ENCODE measurements around the gene FIBP.

DNA sequence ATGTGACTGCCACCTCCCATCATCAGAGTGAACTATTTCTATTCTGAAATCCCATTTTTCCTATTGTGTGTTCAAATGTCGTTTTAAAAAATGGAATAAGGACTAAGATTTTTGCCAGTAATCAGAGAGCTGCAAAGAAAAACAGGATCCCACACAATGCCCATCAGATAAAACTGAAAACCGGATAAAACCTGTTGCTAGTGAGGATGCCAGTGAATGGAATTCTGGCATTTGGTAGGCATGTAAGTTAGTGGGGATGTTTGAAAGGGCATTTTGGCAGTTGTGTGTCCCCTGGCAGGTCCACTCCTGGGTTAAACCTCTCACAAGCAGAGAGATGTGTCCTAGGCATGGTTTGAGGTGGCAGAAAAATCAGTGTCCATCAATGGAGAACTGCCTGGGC lies 37.1 kb upstream of the FIBP start:
- TF ChIP-seq, protein P1, sequence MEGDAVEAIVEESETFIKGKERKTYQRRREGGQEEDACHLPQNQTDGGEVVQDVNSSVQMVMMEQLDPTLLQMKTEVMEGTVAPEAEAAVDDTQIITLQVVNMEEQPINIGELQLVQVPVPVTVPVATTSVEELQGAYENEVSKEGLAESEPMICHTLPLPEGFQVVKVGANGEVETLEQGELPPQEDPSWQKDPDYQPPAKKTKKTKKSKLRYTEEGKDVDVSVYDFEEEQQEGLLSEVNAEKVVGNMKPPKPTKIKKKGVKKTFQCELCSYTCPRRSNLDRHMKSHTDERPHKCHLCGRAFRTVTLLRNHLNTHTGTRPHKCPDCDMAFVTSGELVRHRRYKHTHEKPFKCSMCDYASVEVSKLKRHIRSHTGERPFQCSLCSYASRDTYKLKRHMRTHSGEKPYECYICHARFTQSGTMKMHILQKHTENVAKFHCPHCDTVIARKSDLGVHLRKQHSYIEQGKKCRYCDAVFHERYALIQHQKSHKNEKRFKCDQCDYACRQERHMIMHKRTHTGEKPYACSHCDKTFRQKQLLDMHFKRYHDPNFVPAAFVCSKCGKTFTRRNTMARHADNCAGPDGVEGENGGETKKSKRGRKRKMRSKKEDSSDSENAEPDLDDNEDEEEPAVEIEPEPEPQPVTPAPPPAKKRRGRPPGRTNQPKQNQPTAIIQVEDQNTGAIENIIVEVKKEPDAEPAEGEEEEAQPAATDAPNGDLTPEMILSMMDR (IDR thresholded peaks at IDR 0.05), result no peak
- TF ChIP-seq EP300 (IDR thresholded peaks at IDR 0.05) (no peak), POLR2A (IDR thresholded peaks at IDR 0.05) (no peak)

All from ovary (tissue), 3 donors.